NCI-H2029 treated with DMSO at 0.1 percent for 48 hours (cell line): ENCODE measurements around the gene TEDDM1.
"Not testable (repeated sequence)": the region's sequence is repeated elsewhere in the genome, so short reads cannot be mapped to it uniquely, and the experiment has no call there.

Experiments
- DNase-seq: peaks from one replicate; lab custom pipeline; 2025; lab: John Stamatoyannopoulos, UW

TEDDM1 gene

GRCh38 chr1:182380199-182380598, 20.3 kb downstream of the TEDDM1 start:
- DNase-seq: no peak

- not testable (repeated sequence) for DNase-seq
Observed at GRCh38 chr1:182379781-182380180, 20.7 kb downstream of the TEDDM1 start.

GRCh38 chr1:182376936-182377574, 23.4 kb downstream of the TEDDM1 start:
- DNase-seq: no peak

DNA sequence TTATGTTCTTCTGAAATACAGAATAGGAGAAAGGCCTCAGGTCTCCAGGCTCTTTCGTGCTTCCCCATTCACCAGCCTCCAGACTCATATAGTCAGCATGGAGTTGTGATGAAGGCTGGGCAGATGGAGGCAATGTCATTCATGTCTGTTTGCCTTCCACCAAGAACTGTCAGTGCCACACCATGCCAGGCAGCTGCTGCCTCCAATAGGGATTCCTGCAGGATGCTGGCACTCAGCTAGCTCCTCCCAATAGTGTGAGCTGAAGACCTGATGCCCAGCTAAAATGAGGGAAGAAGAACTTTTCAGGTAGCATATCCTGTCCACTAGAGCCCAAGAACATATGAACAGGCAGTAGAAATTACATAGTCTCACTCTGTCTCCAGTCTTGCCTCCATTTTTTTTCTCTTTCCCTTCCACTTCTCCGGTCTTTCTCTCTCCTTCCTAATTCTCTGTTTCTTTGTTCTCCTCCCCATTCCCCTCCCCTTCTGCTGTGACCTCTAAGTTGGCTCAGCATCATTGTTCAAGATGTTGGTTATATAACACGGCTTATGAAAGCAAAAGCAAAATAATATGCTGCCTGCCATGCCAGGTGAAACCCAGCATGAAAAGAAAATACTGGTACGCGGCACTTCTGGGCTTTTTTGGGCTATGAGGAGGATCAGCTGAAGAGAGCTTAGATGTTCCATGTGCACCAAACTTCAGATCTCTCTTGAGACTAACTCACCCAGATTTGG, 26.2 kb downstream of the TEDDM1 start:
- no peak for DNase-seq

DNA sequence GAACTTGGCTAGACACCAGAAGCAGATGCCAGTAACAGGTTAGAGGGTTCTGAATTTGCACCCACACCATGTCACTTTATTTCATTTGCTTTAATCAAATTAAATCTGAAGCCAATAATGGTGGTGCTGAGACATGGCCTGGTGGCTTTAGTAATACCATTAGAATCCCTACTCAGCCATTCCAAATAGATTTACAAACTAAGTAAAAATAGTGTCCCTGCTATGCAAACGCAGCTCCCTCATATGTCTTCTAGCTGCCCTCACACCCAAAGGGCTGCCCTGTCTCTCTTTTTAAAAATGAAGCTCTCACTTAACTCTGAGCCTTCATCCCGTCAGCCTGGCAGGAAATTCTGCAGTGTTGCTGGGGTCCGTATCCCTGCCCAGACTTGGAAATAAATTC, 29.9 kb downstream of the TEDDM1 start:
- no peak for DNase-seq

- DNase-seq: no peak
Observed at GRCh38 chr1:182368903-182369302, 31.6 kb downstream of the TEDDM1 start.

DNA sequence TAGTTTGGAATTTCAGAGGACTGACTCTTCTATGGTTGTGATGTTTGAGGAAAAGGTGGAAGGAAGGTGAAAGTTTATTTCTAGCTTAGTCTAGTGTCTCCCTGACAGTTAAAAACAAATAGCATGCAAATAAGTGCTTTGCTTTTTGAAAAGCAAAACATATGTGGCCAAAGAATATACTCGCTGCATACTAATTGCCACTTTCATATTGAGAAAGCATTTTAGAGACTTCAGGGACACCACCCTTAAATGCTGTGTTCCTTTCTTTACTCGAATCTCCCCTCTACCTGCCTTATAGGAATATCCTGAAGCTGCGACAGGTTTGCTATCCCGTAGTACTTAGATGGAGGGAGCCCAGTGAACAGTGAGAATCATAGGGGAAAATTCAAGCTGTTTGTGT, 32.1 kb downstream of the TEDDM1 start:
- DNase-seq: no peak

DNA sequence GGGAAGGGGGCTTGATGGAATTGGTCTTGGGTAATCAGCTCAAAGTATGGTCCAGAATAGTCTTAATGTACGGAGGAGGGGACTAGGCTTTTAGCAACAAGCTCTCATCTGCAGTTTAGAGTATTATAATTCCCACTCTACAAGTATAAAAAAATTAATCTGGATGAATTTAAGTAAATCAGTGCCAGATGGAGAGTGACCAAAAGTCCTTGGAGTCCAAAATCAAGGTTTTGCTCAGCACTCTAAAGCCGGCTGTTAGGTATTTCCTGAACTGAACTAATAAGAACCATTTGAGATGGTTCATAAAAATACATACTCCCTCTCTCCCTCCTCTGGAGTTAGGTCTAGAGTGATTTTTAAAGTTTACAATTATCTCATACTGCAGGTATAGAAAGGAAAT, 32.5 kb downstream of the TEDDM1 start:
- DNase-seq: no peak

DNA sequence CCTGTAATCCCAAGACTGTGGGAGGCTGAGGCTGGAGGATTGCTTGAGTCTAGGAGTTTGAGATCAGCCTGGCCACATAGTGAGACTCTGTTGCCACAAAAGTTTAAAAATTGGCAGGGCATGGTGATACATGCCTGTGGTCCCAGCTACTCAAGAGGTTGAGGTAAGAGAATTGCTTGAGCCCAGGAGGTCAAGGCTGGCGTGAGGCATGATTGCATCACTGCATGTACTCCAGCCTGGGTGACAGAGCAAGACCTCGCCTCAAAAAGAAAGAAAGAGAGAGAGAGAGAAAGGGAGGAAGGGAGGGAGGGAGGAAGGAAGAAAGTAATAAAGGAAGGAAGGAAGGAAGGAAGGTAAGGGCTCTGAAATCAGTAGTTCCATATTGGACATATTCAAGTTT, 33.9 kb downstream of the TEDDM1 start:
- DNase-seq: no peak

GRCh38 chr1:182359645-182360044, 40.8 kb downstream of the TEDDM1 start:
- DNase-seq: no peak

DNA sequence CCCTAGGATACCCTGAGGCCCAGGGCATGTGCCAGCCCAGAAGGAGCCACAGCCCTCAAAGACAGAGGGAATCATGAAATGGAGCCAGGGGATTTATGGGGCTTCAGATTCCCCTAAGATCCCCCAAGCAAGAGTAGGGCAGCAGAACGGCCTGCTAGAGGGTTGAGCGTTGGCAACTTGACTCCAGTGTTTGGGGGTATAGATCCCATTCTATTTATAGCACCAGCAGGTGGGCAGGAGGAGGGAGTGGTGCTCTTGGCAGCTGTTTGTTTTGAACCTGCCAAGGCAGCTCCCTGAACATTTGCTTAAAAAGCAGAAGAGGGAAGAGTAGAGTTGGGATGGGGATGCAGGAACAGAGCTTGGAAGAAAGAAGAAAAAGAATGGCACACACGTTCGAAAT, 42.6 kb downstream of the TEDDM1 start:
- peak; percentile 33 for DNase-seq

GRCh38 chr1:182357171-182357570, 43.3 kb downstream of the TEDDM1 start:
- no peak for DNase-seq

GRCh38 chr1:182355723-182356098, 44.8 kb downstream of the TEDDM1 start:
- no peak for DNase-seq

DNA sequence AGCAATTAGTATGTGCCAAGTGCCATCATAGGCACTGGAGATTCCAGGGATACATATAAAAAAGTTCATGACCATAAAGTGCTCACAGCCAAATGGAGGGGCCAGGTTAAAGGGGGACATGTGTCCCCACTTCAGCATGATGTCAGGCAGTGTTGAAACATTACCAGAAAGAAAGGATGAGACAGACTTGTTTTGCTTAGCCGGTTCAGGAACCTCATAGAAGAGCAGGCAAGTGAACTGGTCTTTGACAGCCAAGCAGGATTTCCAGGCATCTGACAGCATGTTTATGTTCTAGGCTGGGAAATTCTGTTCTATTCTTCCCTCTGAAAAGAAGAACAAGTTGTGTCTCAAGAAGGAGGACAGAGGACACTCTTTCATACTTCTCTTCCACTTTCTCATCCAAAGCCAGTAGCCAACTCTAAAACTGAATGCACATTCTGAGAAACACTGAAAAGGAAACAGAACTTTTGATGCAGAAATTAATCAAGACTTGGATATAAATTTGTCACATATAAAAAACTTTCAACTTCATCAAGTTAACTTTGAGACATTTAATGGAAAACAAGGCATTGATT, 48.6 kb downstream of the TEDDM1 start:
- DNase-seq: no peak

GRCh38 chr1:182350839-182351238, 49.6 kb downstream of the TEDDM1 start:
- DNase-seq: no peak

DNA sequence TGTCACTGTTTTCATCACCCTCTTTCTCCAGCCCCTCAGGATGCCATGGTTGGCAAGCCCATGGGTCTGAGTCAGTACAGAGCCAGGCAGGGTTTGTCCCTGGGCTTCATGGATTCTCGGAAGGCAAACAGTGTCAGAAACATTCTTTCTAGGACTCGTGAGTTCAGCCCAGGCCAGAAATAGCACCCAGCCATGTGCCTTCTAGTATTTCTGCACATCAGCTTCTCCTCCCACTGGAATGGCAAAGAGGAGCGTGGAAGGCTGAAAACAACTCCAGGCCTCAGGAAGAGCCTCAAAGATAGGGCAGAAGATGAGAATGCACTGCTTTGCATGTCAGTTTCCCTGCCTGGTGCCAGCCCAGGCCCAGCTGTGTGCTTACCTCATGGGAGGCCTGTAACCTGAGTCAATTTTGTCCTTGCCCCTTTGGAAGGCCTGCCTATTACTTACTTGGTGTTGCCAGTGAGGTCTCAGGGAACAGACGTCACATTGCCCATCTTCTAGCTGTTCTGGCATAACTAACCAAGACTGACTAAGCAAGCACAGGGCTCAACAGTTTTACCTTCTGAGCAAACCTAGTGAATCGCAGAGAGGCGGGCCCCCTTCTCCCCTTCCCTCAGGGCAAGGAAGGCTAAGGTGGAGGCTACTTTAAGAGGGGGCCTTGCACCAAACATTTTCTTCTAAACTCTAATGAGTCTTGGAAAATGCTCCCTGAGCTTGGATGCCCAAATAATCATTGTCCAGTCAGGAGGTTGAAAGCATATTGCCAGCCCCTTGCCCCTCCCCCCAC, 51.3 kb downstream of the TEDDM1 start:
- no peak for DNase-seq
